ELR (cell line): ENCODE data around the gene SEPTIN2.
"Not testable (repeated sequence)": the region's sequence is repeated elsewhere in the genome, so short reads cannot be mapped to it uniquely, and the experiment has no call there.

Experiments used
- DNase-seq: peaks from one replicate; pipeline ENCODE4 v3.0.0-alpha.2; 2015; ENCODE audit warnings: low read depth

SEPTIN2 gene

DNA sequence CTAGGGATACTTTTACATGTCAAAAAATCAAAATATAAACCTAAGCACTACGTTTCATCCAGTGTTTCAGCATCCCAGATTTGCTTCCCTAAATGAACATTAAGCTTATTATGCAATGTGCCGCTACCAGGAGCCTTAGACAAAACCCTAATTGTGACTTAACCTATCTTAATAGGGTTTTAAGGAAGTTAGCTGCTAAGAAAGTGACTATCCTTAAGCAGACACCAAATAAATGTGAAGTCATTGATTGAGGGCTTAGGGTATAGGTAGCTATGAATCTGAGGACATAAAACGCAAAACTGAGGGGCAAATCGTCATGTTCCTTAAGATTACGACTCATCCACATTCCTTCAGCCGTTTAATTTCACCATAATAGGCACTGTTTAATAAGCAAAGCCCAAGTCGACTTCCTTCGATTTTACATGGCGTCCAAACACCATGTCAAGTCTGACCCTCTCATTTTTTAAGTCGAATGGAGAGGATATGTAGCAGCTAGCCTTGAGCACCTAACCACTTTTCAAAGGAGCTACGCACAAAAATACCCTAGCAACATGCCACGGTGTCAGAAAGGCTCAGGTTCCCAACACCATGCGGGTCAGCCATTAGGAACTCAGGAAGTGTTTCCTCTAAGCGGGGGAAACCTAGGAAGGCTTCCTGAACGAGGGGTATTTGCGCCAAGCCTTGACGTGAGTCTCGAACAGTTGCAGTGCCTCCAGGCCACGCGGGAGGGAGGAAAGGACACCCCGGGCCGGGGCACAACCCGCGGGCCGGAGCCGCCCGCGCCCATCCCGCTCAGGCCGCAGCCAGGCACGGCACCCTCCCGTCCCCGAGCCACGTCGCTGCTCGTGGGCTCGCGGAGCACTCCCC lies 1.3 kb upstream of the SEPTIN2 start:
- DNase-seq: peak; percentile 71

DNA sequence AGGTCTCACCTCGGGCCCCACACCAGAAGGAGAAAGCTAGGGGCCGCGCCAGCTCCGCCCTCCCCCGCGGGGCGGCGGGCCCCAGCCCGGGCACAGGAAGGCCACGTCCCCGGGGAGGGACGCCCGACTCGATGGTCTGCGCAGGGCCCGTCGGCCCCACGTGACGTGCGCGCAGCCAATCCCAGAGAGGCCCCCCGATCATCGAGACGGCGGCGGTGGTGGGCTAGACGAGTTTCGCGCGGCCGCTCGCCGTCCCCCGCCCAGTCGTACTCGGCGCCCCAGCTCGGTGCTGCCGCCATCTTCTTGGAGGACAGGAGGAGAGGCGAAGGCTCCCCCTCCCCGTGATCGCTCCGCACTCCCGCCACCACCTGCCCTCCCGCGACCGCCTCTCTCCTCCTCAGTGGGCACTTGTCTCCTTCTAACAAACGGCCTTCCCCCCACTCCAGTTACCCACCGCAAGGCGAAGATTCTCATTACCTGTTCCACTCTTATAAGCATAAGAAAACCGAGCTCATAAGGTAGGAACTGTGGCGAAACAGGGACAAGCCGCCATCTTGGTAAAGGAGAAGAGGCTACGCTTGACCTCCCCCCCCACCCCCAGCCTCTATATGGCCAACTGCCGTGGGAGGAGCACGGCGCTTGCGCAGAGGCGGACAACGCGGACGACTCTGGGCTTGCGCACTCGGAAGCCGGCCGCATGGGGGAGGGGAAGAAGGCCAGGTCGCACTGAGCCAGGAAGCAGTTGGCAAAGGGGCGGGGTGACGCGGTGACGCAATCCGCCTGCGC lies 439 bp upstream of the SEPTIN2 start, which contains the start of gene HDLBP:
Gene HDLBP, minus strand, starts transcription at position 580 of the 786 bp plus-strand sequence. CDS start 48,803 bp downstream, outside the sequence.
- DNase-seq: peak; percentile 98

DNA sequence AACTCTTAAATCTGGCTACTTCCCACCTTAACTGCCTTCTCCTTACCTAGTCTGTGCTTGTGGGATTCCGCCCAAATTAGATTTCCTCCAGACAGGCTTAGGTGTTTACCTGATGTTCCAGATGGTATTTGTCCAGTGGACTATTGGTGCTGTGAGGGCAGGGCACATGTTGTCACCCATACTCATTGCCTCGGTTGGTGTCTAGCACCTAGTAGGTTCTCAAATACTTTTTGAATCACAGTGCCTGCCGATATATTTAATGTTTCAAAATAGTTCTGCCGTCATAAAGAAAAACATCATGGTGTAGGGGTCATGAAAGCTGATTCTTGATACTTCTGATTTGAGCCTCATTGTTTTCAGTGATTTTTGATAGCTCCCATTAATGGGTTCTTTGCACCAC lies 1.1 kb downstream of the SEPTIN2 start:
- no peak for DNase-seq

DNA sequence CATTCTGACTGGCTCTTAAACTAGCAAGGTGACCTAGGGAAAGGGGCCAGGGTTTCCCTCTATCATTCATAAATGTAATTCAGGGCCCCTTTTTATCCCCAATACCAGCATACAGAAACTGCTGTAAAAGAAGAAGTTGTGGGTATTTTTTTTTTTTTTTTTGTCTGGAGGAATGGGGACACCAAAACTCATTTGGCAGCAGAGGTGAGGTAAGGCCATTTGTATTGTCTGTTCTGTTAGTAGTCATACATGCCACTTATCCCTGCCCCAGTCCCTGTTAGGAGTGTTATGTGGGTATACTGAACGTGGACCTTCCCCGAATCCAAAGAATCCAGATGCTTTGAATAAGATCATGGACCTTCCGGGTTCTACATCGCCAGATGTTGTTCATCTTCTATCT lies 1.7 kb downstream of the SEPTIN2 start:
- DNase-seq: peak; percentile 16

DNA sequence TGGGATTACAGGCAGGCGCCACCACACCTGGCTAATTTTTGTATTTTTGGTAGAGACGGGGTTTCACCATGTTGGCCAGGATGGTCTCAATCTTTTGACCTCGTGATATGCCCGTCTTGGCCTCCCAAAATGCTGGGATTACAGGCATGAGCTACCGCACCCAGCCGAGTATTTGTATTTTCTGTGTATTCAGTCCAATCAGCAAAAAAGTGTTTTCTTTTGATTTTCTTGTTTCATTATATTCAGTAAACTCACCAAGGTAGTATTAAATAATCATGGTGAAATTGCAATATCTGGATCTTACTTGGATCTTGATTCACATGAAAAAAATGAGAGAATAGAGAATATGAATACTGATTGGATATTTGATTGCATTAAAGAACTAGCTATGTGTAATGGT lies 3.1 kb downstream of the SEPTIN2 start:
- not testable (repeated sequence) for DNase-seq

DNA sequence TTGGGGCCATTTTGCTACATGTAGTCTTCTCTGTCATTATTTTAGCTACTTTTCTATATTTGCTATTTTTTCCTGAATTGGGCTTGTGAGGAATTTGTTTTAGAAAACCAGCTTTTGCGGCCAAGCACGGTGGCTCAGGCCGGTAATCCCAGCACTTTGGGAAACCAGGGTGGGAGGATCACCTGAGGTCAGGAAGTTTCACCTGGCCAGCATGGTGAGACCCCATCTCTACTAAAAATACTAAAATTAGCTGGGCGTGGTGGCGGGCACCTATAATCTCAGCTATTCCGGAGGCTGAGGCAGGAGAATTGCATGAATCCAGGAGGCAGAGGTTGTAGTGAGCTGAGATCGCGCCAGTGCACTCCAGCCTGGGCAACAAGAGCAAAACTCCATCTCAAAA lies 4.7 kb downstream of the SEPTIN2 start:
- no peak for DNase-seq

DNA sequence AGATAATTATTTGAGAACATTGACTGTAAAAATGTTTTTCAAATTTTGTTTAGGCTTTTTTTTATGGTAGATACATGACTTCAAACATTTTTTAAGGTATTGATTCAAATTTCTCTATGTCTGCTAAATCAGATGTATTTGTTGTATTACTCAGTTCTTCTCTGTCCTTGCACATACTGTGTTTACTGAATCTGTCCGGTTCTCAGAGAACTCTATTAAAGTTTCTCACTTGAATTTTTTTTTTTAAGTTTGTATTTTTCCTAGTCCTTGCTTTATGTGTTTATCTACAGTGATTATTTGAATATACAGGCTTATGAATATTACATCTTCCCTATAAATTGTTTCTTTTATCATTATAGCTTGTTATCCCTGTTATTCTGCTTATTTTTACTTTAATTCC lies 5.3 kb downstream of the SEPTIN2 start:
- DNase-seq: no peak

DNA sequence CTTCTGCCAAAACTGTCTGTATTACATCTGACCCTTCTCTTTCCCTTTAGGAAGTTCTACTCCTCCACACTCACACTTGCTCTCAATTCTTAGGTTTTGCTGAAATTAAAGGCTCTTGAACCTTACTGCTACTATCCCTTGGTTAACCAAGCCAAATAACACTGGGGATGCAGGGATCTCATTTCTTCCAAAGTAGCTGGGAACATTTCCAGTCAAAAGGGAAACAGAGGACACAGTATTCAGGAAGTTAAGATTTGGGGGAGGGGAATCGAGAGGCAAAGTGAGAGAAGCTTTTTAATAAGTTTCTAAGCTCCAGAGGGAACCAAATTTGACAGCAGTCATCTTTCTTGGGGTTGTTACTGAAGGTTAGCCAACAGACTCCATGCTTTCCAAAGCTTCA lies 6.2 kb downstream of the SEPTIN2 start:
- DNase-seq: no peak

DNA sequence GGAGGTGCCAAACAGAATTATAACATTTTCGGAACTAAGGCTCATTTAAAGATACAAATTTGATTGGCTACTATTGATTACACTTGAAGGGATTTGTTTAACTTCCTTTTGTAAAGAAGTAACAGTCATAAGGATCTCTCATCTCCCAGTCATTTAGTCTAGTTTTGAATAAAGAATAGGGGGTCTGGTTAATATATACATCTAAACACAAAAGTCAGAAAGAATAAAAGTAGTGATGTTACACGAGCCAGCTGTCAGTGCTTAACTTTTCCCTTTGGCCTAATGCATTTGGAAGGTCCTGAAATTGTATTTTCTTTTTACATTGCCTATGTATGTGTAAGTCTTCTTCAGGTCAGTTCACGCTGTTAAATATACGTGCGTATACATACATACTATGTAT lies 8.1 kb downstream of the SEPTIN2 start:
- DNase-seq: no peak

DNA sequence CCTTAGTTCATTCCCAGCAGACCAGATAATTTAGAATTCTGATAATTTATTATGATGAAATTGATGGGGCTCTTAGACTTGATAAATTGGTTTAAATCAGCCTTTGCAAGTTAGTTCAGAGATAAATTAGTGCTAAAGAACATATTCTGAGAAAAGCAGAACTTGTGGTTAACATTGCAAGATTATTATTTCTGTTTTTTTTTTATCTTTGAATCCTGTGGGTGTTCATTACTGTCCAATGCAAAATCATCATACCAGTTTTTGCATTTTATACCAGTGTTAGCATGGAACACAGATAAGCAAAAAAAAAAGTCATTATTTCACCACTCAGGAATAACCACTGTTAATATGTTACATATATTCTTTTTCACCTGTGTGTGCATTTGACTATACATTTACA lies 9.1 kb downstream of the SEPTIN2 start:
- DNase-seq: no peak

DNA sequence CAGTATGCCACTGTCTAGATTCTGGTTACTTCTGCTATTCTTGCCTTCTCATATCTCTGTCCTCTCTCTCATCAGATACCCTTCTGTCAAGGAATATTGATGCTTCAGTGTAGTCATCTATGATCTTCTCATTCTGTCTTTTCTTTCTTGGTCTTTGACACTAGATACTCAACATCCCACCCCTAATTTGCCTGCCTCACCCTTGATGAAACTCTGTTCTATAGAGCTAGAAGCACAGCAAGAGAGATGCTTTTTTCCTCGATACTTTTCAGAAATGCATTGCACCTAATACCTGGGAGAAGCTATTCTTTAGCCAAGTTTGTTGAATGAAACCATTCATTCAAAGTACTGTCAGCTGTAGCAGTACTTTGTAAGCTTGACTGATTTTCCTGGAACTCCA lies 9.5 kb downstream of the SEPTIN2 start:
- DNase-seq: no peak

DNA sequence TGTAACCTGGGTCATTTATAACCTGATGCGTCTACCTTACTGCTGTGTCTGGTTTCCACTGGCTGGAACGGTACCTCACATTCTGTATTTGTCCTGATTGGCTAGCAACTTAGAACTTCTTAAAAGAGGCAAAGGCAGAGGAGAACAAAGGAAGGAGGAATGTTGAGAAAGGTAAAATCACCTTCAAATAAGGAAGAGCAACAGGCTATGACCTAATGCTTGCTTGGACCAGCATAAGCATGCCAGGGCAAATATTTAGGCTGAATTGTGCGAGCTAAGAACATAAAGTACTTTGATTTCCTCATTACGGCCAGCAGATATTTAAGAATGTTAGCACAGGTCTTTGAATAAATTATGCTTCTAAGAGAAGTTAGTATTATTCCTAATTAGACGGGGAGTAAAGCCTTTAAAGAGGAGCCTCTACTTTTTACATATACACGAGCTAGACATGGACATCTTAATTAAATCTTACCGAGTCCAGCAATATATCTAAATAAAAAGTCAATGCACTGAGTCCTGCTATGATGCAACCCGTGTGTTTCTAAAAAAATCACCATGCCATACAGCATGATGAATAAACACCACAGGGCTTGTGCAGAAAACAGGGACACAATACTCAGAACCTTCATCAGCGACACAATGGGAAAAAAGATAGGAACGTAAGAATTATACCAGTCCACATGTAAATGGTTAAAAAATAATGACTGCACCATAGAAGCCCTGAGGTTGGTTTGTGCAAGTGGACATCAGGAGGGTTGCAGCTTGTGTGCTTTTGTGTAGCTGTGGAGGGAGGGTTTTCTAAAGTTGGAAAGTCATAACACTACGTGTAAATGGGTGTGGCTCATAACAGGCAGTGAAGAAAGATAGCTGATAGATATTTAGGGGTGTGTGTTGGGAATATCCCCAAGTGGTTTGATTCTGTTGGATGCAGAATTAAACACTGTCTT lies 14.2 kb downstream of the SEPTIN2 start:
- DNase-seq: no peak

DNA sequence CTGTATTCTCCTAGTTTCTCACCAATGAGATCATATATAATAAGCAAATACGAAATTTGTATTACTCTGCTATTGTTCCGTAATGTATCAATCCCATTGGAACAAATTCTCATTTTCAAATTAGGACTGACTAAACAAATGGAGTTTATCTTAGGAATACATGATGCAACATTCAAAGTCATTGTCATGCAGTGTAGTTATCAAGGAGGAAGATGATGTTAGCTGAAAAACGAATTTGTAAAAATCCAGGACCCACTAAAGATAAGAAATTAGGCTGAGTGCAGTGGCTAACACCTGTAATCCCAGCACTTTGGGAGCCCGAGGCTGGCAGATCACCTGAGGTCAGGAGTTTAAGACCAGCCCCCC lies 14.9 kb downstream of the SEPTIN2 start:
- DNase-seq: no peak

DNA sequence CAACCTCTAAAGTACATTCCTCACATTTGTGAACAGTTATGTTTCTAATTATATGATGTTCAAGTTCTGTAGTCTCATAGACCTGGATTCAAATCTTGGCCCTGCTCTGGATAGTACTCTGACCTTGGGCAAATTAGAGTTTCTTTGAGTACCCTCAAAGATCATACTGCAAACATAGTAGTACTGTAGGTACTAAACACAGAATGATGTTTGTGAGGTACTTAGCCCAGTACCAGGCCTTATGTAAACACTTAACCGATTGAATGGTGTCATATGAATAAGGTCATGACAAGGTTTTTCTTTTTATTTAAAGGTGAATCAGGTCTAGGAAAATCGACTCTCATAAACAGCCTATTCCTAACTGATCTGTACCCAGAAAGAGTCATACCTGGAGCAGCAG lies 19.1 kb downstream of the SEPTIN2 start:
- DNase-seq: no peak

DNA sequence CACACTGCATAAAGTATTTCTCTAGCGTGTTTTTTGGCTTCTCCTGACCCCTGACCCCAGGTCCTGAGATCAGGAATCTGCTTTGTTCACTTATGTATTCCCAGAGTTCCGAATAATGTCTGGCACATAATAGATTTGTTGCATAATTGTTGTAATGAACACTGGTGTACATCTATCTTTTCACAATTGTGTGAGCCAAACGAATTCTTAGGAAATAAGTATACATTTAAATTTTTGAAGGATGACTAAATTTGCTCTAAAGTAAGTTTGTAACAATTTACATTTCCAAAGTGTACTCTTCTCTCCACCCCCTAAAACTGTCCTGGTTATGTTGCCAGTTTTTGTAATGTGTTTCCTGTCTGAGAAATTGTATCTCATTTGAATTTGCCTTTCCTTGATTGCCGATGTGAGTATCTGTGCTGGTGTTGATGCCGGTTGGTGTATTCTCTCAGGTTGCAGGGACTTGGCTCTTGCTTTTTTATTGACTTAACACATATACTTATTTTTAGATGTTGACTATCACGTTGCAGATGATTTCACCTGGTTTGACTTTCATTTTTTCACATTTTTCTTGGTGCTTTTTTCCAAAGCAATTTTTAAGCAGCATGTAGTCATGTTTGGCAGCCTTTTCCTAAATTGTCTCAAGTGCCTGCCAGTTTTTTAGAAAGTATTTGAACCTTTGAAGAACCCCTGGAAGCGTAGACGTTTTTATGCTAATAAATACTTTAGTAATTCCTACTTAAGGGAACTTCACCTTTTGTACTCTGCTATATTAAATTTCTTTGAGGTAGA lies 24.3 kb downstream of the SEPTIN2 start:
- no peak for DNase-seq

DNA sequence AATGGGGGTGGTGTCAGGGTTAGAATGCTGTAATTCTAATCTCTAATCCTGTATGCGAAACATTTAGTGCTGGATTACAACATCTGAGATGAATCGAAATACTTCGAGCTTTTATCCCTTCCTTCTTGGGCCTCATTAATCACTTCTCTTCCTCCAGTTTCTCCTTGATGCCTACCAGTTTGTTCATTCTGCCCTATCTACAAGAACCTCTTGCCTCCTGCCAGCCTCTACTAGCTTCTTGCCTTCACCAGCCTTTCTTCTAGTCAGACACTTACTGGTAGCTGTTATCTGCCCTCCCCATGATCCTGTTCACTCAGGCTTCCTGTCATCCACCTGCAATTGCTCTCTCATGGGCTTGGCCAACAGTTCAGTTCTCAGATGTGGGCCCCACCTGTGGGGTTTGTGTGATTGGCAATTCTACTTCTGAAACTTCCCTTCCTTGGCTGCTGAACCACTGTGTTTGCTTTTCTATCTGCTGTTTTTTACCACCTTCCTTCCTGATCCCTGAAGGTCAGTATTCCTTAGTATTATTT lies 25.0 kb downstream of the SEPTIN2 start:
- DNase-seq: no peak

DNA sequence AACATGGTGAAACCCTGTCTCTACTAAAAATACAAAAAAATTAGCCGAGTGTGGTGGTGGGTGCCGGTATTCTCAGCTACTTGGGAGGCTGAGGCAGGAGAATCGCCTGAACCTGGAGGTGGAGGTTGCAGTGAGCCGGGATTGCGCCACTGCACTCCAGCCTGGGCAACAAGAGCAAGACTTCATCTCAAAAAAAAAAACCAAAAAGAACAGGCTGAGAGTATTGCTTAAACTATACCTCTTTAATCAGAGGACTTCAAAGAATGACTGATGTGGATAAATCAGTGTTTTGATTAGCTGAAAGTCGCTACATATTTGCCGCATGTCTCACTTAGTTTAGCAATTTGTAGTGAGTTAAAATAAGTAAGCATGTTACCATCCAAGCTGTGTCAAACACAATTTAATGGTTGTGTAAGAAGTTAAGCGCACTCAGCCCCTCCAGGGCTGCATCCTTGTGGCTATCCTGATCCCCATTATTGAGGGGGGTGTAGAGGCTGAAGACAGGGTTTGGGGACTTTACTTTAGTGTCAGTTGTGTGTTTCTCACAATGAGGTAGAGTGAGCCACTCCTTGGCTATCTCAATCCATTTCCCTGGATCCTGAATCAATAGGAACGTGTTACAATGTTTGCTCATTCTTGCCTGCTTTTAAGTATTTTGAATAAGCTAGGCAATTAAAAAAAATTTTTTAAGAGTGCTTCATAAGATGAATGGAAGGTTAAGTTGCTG lies 29.4 kb downstream of the SEPTIN2 start:
- peak; percentile 22 for DNase-seq

DNA sequence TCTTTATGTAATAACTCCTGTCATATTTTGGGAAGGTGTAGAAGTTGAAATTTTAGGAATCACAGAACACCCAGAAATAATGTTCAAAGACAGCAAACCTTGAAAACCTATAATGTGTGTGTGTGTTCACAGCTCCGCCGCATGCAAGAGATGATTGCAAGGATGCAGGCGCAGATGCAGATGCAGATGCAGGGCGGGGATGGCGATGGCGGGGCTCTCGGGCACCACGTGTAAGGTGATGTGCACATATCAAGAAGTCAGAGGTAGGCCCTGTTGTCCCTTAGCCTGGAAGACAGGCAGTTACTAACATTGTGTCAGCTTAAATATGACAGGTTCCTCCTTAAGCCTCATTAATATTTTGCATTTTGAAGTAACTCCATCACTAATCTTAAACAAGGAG lies 34.2 kb downstream of the SEPTIN2 start:
- DNase-seq: no peak

DNA sequence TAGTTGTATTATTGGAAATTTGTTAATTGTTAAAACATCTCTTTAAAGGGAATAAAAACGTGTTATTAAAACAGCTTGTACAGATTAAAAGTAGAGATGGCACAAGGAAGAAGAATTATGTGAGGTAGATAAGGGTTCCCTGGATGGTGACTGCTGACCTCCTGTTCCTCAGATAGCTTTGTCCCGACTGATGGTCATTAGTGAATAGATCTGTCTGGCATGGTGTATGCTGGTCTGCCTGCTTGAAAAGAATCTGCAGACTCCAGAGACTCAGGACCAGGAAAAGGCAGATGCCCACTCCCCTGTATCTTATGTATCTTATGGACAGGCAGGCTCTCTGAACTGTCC lies 34.8 kb downstream of the SEPTIN2 start:
- no peak for DNase-seq

DNA sequence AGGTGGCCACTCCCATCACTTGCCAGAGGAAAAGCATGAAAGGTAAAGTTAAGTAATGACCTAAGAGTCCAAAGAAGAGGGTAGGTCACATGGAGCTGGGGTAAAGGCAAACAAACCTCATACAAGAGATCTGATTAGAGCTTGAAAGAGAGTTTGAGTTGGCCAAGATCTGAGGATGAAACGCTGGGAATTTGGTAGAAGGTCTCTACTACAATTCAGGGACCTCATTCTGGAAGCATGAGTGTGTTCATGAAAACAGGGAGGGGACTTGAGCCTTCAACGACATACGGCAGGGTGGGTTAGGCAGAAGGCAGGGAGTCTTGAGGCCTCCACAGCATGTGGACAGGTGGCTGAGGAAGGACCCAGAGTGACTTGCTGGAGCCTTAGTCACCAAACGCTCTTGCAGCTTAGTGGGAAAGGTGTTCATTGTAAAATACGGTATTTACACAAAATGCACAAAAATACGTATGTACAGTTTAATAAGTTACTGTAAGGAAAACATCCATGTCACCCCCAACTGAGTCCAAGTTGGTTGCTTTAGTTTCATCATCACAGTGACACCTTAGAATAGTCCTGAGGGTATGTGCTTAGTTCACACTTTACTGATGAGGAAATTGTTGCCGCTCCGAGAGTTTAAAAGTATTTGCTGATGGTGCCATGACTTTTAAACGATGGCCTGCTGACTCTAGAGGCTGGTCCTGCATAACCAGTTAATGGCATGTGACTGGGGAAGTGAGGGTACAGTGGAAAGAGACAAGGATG lies 35.3 kb downstream of the SEPTIN2 start:
- no peak for DNase-seq
